ENCODE data around the gene CFAP52. TPM values are rescaled to one million over a fixed set of nuclear protein-coding genes. Genes with fewer than 3 reads are reported as not detected.
"Not testable (repeated sequence)": the region's sequence is repeated elsewhere in the genome, so short reads cannot be mapped to it uniquely, and the experiment has no call there.

Gene CFAP52
- total RNA-seq, 2 experiments from 2014 or later = not detected

GRCh38 chr17:9553181-9553580, 23.3 kb upstream of the CFAP52 start:
- ChIA-PET CTCF (interaction anchor here (1.0 kb wide), 1 partner anchor 13 kb away, joined by 3 read pairs; no protein-coding TSS in a partner anchor), POLR2A (no interaction called here)
- Mint-ChIP-seq H3K27ac (no peak overlapping the region), H3K27me3 (no peaks in the 10 kb centered on the region), H3K36me3 (ENCODE audit: low read depth) (peaks cover under 1% of the 10 kb centered on the region), H3K9me3 (no peaks in the 10 kb centered on the region), H3K4me1 (no peaks in the 10 kb centered on the region), H3K4me3 (no peak overlapping the region)
- DNase-seq = no peak

GRCh38 chr17:9553596-9553995, 22.8 kb upstream of the CFAP52 start:
- no peak overlapping the region for H3K4me3 Mint-ChIP-seq
- CTCF ChIA-PET = interaction anchor here (0.8 to 1.0 kb wide), 2 partner anchors 13 to 23 kb away, joined by 3 read pairs; partner anchors contain the start of gene CFAP52
- no peak for DNase-seq
- peaks cover 1% of the 10 kb centered on the region for H3K36me3 Mint-ChIP-seq (ENCODE audit: low read depth)
- no peaks in the 10 kb centered on the region for H3K9me3 Mint-ChIP-seq
- POLR2A ChIA-PET = no interaction called here
- no peaks in the 10 kb centered on the region for H3K27me3 Mint-ChIP-seq
- H3K27ac Mint-ChIP-seq = no peak overlapping the region
- H3K4me1 Mint-ChIP-seq = no peaks in the 10 kb centered on the region

GRCh38 chr17:9554715-9555114, 21.7 kb upstream of the CFAP52 start:
- H3K9me3 Mint-ChIP-seq; H3K4me1 Mint-ChIP-seq; H3K27ac Mint-ChIP-seq; POLR2A ChIA-PET; H3K4me3 Mint-ChIP-seq; H3K27me3 Mint-ChIP-seq; H3K36me3 Mint-ChIP-seq (ENCODE audit: low read depth): not testable (repeated sequence)
- peak; percentile 68 for DNase-seq
- CTCF ChIA-PET = interaction anchor here (0.6 to 1.2 kb wide), 3 partner anchors 10 to 1171 kb away, joined by 3 read pairs; no protein-coding TSS in a partner anchor

GRCh38 chr17:9557161-9557755, 19.2 kb upstream of the CFAP52 start:
- Mint-ChIP-seq H3K4me3 (no peak overlapping the region), H3K9me3 (no peaks in the 10 kb centered on the region), H3K27ac (no peak overlapping the region), H3K27me3 (no peaks in the 10 kb centered on the region), H3K36me3 (ENCODE audit: low read depth) (peaks cover 2% of the 10 kb centered on the region), H3K4me1 (no peaks in the 10 kb centered on the region)
- ChIA-PET POLR2A (no interaction called here), CTCF (interaction anchor here (0.6 to 1.9 kb wide), 2 partner anchors 14 to 121 kb away, joined by 3 to 5 read pairs; no protein-coding TSS in a partner anchor)
- no peak for DNase-seq

GRCh38 chr17:9557857-9558256, 18.6 kb upstream of the CFAP52 start:
- ChIA-PET POLR2A (no interaction called here), CTCF (interaction anchor here (1.9 kb wide), 1 partner anchor 13 kb away, joined by 5 read pairs; no protein-coding TSS in a partner anchor)
- no peak for DNase-seq
- no peaks in the 10 kb centered on the region for H3K27me3 Mint-ChIP-seq
- H3K27ac Mint-ChIP-seq = no peak overlapping the region
- H3K36me3 Mint-ChIP-seq (ENCODE audit: low read depth) = peaks cover 8% of the 10 kb centered on the region
- H3K4me1 Mint-ChIP-seq = no peaks in the 10 kb centered on the region
- no peaks in the 10 kb centered on the region for H3K9me3 Mint-ChIP-seq
- no peak overlapping the region for H3K4me3 Mint-ChIP-seq

GRCh38 chr17:9564104-9564503, 12.3 kb upstream of the CFAP52 start:
- no peak for DNase-seq
- POLR2A ChIA-PET = no interaction called here
- no peaks in the 10 kb centered on the region for H3K27me3 Mint-ChIP-seq
- no peaks in the 10 kb centered on the region for H3K9me3 Mint-ChIP-seq
- H3K4me3 Mint-ChIP-seq = no peak overlapping the region
- peaks cover 15% of the 10 kb centered on the region for H3K4me1 Mint-ChIP-seq
- H3K36me3 Mint-ChIP-seq (ENCODE audit: low read depth) = peaks cover 39% of the 10 kb centered on the region
- H3K27ac Mint-ChIP-seq = peak overlapping the region; percentile 26
- CTCF ChIA-PET = interaction anchor here (1.2 kb wide), 1 partner anchor 9 kb away, joined by 3 read pairs; no protein-coding TSS in a partner anchor

GRCh38 chr17:9566067-9566466, 10.4 kb upstream of the CFAP52 start:
- POLR2A ChIA-PET = no interaction called here

GRCh38 chr17:9566739-9567138, 9.7 kb upstream of the CFAP52 start:
- DNase-seq, H3K4me3 Mint-ChIP-seq, POLR2A ChIA-PET, H3K27ac Mint-ChIP-seq, H3K9me3 Mint-ChIP-seq, H3K27me3 Mint-ChIP-seq: not testable (repeated sequence)
- peaks cover 43% of the 10 kb centered on the region for H3K36me3 Mint-ChIP-seq (ENCODE audit: low read depth)
- peaks cover 15% of the 10 kb centered on the region for H3K4me1 Mint-ChIP-seq
- CTCF ChIA-PET = interaction anchor here (1.4 kb wide), 1 partner anchor 10 kb away, joined by 6 read pairs; the partner anchor contains the start of gene CFAP52

More at GRCh38 chr17:9566067-9566466, 10.4 kb upstream of the CFAP52 start:
- DNase-seq = no peak
- peak overlapping the region; percentile 32 for H3K27ac Mint-ChIP-seq
- H3K4me3 Mint-ChIP-seq = peak overlapping the region; percentile 12
- H3K4me1 Mint-ChIP-seq = peaks cover 15% of the 10 kb centered on the region
- no peaks in the 10 kb centered on the region for H3K27me3 Mint-ChIP-seq
- H3K36me3 Mint-ChIP-seq (ENCODE audit: low read depth) = peaks cover 43% of the 10 kb centered on the region
- CTCF ChIA-PET = interaction anchor here (1.4 kb wide), 1 partner anchor 11 kb away, joined by 6 read pairs; the partner anchor contains the start of gene CFAP52
- H3K9me3 Mint-ChIP-seq = no peaks in the 10 kb centered on the region

- H3K27ac Mint-ChIP-seq = no peak overlapping the region
- CTCF ChIA-PET = no interaction called here
Measured at GRCh38 chr17:9568004-9568403, 8.4 kb upstream of the CFAP52 start.

GRCh38 chr17:9568957-9569588, 7.4 kb upstream of the CFAP52 start:
- DNase-seq = no peak
- H3K27me3 Mint-ChIP-seq = no peaks in the 10 kb centered on the region
- H3K27ac Mint-ChIP-seq = no peak overlapping the region
- CTCF ChIA-PET = interaction anchor here (0.6 kb wide), 1 partner anchor 65 kb away, joined by 3 read pairs; no protein-coding TSS in a partner anchor
- H3K36me3 Mint-ChIP-seq (ENCODE audit: low read depth) = peaks cover 33% of the 10 kb centered on the region
- H3K4me3 Mint-ChIP-seq = no peak overlapping the region
- H3K4me1 Mint-ChIP-seq = peaks cover 19% of the 10 kb centered on the region
- POLR2A ChIA-PET = no interaction called here
- H3K9me3 Mint-ChIP-seq = no peaks in the 10 kb centered on the region

More at GRCh38 chr17:9568004-9568403, 8.4 kb upstream of the CFAP52 start:
- Mint-ChIP-seq H3K4me1 (peaks cover 15% of the 10 kb centered on the region), H3K36me3 (ENCODE audit: low read depth) (peaks cover 36% of the 10 kb centered on the region), H3K9me3 (no peaks in the 10 kb centered on the region), H3K27me3 (no peaks in the 10 kb centered on the region), H3K4me3 (no peak overlapping the region)
- DNase-seq = no peak
- POLR2A ChIA-PET = no interaction called here

GRCh38 chr17:9571201-9571600, 5.2 kb upstream of the CFAP52 start:
- H3K4me1 Mint-ChIP-seq = peaks cover 14% of the 10 kb centered on the region
- no peak for DNase-seq
- H3K9me3 Mint-ChIP-seq = no peaks in the 10 kb centered on the region
- POLR2A ChIA-PET = no interaction called here
- CTCF ChIA-PET = interaction anchor here (1.8 kb wide), 1 partner anchor 14 kb away, joined by 5 read pairs; no protein-coding TSS in a partner anchor
- peaks cover 19% of the 10 kb centered on the region for H3K36me3 Mint-ChIP-seq (ENCODE audit: low read depth)
- H3K27ac Mint-ChIP-seq = no peak overlapping the region
- no peaks in the 10 kb centered on the region for H3K27me3 Mint-ChIP-seq
- H3K4me3 Mint-ChIP-seq = no peak overlapping the region

- H3K4me1 Mint-ChIP-seq = peaks cover 22% of the 10 kb centered on the region
- H3K27ac Mint-ChIP-seq = peak within 1 kb of the TSS; percentile 91
- H3K4me3 Mint-ChIP-seq = peak within 1 kb of the TSS; percentile 100
- ChIA-PET POLR2A (interaction anchor here (0.6 kb wide), 1 partner anchor 258 kb away, joined by 6 read pairs; no protein-coding TSS in a partner anchor), CTCF (interaction anchor here (0.7 to 1.4 kb wide), 3 partner anchors 71 to 680 kb away, joined by 3 to 5 read pairs (median 3); no protein-coding TSS in a partner anchor)
- peaks cover 4% of the 10 kb centered on the region for H3K36me3 Mint-ChIP-seq (ENCODE audit: low read depth)
- H3K27me3 Mint-ChIP-seq = no peaks in the 10 kb centered on the region
- no peaks in the 10 kb centered on the region for H3K9me3 Mint-ChIP-seq
- peak; percentile 83 for DNase-seq
Measured at GRCh38 chr17:9575381-9576101, 901 bp upstream of the CFAP52 start, which contains the start of gene STX8. Gene STX8 (minus strand): TSS chr17:9575820. CDS start chr17:9575808, 12 bp downstream.
